Esophagus squamous epithelium (tissue), 4 donors: ENCODE results near the gene MRTO4.

Experiments
- POLR2A ChIP-seq, 4 donors: fragments of 450-650 bp; IDR thresholded peaks; one replicate each; pipeline ENCODE4 v1.6.1; 2017; ENCODE audit warnings: antibody characterized with exemption in 4 of 4, mild to moderate bottlenecking in 4 of 4, moderate library complexity in 3 of 4
- TF ChIP-seq, protein P1 (sequence below), 6 experiments: fragments of 450-650 bp in 4 of 6; fragments of 200-600 bp in 2 of 6; sonication (generic) in 2 of 6; IDR thresholded peaks; one replicate each; pipeline ENCODE4 v1.5.1; 2016 to 2019; ENCODE audit warnings: antibody characterized with exemption in 6 of 6, mild to moderate bottlenecking in 4 of 6, moderate library complexity in 4 of 6

DNA sequence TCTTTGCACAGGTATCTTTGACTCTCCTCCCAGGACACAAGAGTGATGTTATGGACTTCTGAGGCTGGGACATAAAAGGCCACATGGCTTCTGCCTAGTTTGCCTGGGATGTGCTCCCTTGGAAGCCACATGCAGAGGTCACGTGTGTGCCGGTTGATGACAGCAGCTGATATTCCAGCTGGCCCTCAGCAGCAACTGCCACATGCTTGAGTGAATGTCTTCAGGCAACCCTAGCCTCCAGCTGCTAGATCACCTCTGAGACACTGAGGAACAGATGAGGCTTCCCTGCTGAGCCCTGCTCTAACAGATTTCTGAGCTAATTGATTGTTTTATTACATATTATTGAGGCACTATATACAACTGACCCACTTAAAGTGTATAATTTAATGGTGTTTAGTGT, 48.6 kb downstream of the MRTO4 start:
- TF ChIP-seq POLR2A (IDR thresholded peaks at IDR 0.05): no peak
- TF ChIP-seq, protein P1, sequence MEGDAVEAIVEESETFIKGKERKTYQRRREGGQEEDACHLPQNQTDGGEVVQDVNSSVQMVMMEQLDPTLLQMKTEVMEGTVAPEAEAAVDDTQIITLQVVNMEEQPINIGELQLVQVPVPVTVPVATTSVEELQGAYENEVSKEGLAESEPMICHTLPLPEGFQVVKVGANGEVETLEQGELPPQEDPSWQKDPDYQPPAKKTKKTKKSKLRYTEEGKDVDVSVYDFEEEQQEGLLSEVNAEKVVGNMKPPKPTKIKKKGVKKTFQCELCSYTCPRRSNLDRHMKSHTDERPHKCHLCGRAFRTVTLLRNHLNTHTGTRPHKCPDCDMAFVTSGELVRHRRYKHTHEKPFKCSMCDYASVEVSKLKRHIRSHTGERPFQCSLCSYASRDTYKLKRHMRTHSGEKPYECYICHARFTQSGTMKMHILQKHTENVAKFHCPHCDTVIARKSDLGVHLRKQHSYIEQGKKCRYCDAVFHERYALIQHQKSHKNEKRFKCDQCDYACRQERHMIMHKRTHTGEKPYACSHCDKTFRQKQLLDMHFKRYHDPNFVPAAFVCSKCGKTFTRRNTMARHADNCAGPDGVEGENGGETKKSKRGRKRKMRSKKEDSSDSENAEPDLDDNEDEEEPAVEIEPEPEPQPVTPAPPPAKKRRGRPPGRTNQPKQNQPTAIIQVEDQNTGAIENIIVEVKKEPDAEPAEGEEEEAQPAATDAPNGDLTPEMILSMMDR (IDR thresholded peaks at IDR 0.05): no peak
